NCI-H524 treated with DMSO at 0.1 percent for 48 hours (cell line): ENCODE data around the gene ADIG.
"Not testable (repeated sequence)": the region's sequence is repeated elsewhere in the genome, so short reads cannot be mapped to it uniquely, and the experiment has no call there.

ENCODE experiments used
- DNase-seq: peaks from one replicate; lab custom pipeline; 2025; lab: John Stamatoyannopoulos, UW

Gene ADIG

DNA sequence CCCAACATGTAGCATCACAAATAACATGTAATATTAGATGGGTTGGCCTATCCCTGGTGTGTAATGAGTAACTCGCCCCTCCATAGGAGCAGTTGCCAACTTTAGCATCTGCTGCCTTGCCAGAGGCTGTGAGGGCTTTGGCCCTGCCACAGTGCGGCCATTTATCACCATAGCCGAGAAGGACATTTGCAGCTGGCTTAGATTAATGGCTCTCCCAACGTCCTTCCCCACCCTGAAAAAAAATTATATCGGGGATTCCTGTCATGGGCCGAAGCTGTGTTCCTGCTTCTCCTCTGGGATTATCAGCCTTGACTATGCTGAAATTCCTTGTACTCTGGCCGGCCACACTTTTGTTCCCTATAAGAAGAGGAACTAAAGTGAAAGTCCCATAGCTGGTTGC lies 7.6 kb upstream of the ADIG start:
- DNase-seq, result no peak

GRCh38 chr20:38579219-38579910 lies 1.6 kb upstream of the ADIG start:
- DNase-seq, result no peak

GRCh38 chr20:38579921-38580320 lies 1.1 kb upstream of the ADIG start:
- DNase-seq, result no peak

DNA sequence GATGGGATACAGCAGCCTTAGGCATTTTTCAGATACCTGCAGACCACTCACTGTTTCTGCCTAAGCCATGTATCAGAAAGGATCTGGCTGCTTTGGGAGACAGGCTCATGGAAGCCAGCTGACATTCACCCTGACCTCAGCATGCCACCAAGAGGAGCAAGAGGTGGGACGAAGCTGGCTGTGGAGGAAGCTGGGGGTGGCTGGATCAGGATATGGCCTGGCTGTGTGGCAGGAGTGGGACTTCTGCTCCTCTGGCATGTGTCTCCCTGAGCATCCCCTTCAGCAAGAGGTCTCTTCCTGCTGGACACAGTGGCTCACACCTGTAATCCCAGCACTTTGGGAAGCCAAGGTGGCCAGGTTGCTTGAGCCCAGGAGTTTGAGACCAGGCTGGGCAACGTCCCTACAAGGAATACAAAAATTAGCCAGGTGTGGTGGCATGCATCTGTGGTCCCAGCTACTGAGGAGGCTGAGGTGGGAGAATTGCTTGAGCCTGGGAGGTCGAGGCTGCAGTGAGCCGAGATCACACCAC lies 897 bp downstream of the ADIG start:
- DNase-seq, result no peak

DNA sequence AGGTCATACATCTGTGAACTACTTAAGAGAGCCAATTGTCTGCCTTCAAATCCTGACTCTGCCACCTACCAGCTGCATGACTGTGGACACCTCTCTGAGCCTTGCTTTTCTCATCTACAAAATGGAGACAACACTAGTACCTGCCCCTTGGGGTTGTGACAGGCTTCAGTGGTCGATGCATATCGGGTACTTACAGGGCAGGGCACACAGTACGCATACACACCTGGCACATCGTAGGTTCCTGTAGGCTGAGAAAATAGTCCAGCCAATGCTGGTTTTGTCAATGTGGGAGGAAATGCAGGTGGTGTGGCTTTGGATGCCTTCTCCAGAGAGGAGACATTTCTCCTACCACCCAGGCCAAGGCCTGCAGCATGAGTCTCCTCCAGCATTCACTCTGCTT lies 2.3 kb downstream of the ADIG start:
- DNase-seq, result no peak

DNA sequence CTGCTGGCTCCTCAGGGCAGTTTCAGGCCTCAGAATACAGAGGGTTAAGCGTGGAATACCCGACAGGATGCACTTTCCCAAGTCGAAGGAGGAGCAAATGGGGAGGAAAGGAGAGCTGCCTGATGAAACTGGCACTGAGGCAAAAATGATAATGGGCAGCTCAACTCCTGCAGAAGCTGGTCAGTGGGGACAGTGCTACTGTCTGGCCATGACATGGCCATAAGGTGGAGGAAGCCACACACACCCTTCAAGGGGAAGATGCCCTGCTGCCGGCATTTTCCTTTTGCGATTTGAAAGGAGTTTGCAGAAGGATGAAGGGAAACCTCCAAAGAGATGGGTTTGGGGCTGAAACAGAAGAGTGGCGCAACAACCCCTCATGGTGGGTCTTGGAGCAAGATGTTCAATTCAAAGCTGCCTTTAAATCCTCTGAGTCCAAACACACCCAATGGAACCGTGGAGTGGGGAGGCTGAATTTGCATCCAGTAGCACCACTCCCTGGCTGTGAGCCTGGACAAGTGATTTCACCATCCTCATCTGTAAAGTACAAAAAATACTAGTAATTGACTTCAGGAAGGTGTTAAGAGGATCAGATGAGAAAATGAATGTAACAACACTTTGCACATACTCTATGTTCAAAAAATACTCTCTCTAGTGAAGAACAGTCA lies 3.2 kb downstream of the ADIG start:
- DNase-seq, result no peak

DNA sequence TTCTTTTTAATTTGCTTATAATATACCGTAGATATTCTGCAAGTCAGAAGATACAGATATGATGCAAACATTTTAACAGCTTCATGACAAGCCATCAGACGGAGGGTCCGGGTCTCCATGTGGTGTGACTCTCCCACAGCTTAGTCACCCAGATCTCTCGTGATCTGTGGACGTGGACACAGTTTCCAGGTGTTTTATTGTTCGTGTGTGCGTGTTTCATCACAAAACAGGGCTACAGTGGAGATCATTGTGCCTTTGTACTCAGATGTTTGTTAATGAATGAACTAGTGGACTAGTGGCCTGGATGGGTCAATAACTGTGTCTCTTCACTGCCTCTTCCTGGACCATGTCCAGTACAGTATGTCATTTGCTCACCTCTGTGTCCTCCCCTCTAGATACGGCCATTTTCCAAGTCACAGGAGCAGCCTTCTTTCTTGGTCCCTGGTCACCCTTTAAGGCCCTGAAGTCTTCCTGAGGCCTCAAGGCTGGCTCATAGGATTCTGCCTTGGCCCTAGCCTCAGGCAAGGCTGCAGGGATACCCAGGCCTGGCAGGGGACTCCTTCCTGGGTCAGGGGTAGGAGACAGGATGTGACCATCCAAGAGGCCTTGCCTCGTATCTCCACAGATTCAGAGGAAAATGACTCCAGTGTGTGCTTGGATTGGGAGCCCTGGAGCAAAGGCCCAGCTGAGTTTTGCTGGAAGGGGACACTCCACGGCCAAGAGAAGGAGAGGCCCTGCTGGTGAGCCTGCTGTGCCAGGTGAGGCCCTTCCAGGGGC lies 4.6 kb downstream of the ADIG start:
- no peak for DNase-seq

DNA sequence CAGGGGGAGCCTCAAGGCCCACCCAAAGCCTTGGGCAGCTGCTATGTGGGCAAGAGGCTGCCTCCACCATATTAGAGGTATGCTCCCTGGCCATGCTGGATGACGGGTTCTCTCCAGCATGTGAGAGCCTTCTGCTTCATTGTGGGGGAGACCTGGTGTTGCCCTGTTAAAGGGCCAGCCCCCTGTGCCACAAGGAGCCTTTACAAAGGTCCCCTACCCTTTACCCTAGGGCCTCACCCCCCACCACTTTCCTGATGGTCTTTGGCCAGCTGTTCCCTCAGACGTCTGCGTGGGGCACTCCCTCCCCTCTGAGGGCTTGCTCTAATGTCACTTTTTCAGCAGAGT lies 5.2 kb downstream of the ADIG start:
- no peak for DNase-seq

- no peak for DNase-seq
These were observed 7.3 kb downstream of the ADIG start for GRCh38 chr20:38588303-38588702.

DNA sequence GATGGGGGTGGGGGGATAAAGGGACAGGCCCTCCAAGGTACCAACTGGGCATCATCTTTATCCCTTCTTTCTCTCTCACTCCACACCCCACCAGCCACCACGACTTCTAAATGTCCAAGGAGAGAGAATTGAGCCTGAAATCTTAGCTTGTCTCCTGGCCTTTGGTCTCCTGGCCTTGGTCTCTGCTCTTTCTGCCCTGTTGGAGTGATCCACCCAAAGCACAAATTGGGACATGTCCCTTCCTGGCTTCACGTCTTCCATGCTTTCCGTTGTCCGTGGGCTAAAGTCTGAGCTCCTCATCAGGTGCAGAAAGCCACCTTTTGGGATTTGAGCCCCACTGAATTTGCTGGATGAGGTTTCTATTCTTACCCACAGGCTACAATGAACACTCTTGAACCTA lies 8.4 kb downstream of the ADIG start:
- DNase-seq, result no peak

GRCh38 chr20:38589967-38590675 lies 9.1 kb downstream of the ADIG start:
- no peak for DNase-seq

GRCh38 chr20:38590676-38591473 lies 9.9 kb downstream of the ADIG start:
- no peak for DNase-seq

DNA sequence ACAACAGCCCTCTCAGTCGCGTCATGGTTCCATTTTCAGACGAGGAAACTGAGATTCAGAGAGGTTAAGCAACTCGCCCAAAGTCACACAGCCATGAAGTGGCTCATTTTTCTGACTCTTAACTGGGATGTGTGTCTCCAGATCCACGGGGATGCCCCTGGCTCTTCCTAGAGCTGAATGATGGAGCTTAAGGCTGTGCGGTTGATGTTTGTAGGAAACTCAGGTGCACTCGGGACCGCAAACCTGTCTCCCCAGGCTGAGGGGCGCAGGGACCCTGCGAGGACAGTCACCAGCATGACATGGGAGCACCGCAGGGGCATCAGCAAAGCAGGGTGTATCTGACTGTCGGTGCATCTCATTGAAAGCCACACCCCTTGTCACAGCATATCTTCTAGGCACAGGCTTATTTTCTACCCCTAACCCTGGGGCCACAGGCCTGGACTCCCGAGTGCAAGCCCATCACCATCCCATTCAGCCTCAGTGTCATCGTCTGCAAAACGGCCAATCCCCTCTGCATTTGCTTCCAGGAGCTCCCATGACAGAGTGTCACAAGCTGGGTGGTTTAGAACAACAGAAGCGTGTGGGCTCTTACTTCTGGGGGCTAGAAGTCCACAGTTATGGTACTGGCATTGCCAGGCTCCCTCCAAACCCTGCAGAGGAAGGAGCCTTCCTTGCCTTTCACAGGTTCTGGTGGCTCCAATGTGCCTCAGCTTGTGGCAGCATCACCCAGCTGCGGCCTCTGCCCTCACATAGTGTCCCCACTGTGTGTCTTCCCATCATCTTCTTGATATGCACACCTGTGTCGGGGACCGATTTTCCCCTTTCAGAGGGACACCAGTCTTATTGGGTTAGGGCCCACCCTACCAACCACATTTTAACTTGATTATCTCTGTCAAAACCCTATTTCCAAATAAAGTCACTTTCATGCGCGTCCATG lies 10.7 kb downstream of the ADIG start:
- no peak for DNase-seq

GRCh38 chr20:38592411-38592790 lies 11.4 kb downstream of the ADIG start:
- not testable (repeated sequence) for DNase-seq

DNA sequence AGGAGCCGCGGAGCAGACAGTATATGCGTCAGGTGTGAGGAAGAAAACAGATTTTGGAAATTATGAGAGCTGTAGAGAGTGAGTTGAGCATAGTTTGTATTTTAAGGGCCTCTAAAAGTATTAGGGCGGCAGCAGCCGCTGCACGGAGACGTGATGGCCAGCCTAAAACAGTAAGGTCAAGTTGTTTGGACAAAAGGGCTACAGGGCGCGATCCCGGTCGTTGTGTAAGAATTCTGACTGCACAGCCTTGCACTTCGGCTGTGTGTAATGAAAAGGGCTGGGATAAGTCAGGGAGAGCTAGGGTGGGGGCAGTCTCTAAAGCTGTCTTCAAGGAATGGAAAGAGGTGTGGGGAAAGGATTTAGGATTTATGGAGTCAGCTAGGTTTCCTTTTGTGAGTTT lies 13.3 kb downstream of the ADIG start:
- DNase-seq, result not testable (repeated sequence)

DNA sequence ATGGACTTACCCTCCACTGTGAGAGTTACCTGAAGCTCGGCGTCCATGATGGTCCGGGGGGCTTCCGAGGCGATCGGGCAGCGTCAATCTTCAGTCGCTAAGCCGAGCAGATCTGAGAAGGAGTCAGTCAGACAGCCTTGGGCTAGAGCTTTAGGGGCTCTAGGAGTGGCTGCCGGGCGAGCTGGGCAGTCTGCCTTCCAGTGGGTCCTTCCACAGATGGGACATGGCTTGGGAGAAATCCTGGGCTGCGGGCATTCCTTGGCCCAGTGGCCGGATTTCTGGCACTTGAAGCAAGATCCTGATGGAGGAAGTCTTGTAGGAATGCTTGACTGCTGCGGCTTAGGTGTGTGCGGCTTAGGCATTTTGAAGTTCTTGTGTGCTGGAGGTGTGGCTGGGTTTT lies 14.9 kb downstream of the ADIG start:
- DNase-seq, result not testable (repeated sequence)

DNA sequence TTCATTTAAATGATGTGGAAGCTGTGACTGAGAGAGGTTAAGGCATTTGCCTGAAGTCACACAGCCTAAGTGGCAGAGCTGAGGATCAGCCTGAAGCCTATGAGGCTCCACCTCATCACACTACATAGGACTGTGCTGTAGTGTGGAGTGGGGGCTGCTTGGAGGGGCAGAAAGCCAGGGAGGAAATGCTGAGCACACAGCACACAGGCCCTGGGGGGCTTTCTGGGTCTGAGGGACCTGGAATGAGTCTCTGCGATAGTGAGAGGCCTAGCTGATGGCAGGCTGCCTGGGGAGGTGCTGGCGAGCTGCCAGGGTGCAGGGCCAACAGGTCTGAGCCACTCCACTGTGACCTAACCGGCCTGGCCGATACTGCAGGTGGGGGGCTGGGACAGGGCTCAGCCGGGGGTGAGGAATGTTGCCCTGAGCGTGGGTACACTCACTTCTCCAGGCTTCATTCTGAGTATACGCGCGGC lies 18.4 kb downstream of the ADIG start:
- no peak for DNase-seq

DNA sequence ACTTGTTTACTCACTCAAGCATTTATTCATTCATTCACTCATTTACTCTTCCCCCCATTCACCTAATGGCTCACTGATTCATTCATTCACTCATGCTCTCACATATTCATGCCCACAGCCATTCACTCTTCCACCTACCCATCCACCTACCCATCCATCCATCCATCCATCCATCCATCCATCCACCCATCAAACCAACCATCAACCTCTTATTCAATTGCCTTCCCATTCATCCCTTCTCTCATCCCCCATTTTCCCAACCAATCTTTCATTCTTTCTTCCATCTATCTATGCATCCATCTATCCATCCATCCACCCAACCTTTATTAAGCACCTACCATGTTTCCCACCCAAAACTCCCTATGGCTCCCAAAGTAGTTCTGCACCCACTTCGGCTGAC lies 19.1 kb downstream of the ADIG start:
- DNase-seq, result no peak

DNA sequence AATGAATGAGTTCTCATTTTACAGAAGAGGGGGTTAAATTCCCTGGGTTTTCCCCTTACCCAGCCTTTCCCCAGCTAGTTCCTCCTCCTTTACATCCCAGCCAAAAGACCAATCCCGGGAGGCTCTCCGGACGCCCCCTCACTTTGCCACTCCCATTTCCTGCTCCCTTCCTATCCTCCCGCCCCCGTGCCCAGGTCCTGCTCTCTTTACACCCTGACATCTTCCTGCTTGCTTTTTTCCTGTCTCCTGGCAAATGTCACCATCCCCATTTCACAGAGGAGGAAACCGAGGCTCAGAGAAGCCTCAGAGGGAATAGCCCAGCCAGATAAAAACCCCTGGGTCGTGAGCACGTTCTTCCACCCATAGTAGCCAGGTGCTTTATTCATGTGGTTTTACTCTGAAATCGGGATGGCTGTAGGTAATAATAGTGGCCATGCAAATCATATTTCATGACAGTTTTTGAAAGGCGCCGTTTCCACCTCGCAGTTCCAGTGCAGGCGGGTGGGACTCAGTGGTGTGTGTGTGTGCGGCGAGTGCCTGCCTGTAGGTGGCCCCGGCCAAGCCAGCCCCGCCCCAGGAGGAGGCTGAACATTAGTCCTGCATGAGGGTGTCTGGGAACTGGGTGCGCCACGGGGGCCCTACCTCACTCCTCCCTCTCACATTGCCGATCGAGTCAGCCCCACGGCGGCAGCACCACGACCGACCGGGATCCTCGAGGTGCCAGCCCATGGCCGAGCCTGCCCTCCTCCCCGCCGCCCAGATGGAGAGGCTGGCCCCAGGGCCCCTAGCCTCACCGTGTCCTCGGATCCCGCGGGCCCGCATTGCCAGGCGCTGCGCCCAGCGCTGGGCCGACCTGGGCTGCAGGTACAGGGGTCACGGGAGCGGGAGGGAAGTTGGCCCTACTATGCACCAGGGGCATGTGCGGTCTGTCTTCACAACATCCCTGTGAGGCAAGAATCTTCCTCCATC lies 20.5 kb downstream of the ADIG start, which contains the start of gene ARHGAP40:
Gene ARHGAP40, plus strand, starts transcription at position 594 of the 969 bp plus-strand sequence.
- DNase-seq, result no peak
